Lower leg skin (tissue), 3 donors: Measurements from ENCODE around the gene MPZL3.
"Not testable (repeated sequence)": the region's sequence is repeated elsewhere in the genome, so short reads cannot be mapped to it uniquely, and the experiment has no call there.

Experiments used
- CTCF ChIP-seq, 3 donors: fragments of 450-650 bp; IDR thresholded peaks; one replicate each; pipeline ENCODE4 v1.5.1; 2016; ENCODE audit warnings: antibody characterized with exemption in 3 of 3, mild to moderate bottlenecking in 3 of 3, moderate library complexity in 2 of 3
- POLR2A ChIP-seq, 2 donors: fragments of 450-650 bp; IDR thresholded peaks; one replicate each; pipeline ENCODE4 v1.6.1; 2016 to 2017; ENCODE audit warnings: antibody characterized with exemption in 2 of 2, mild to moderate bottlenecking in 1 of 2, moderate library complexity in 1 of 2

- TF ChIP-seq CTCF, POLR2A (IDR thresholded peaks at IDR 0.05): not testable (repeated sequence)
These were observed 59.3 kb downstream of the MPZL3 start for GRCh38 chr11:118192817-118193216.
